HepG2 (cell line): ENCODE measurements around the gene FAM228B. TPM values are rescaled to one million over a fixed set of nuclear protein-coding genes. Genes with fewer than 3 reads are reported as not detected.
"Not testable (repeated sequence)": the region's sequence is repeated elsewhere in the genome, so short reads cannot be mapped to it uniquely, and the experiment has no call there.

Experiments
- ARNT2 ChIP-seq: sonication (generic); formaldehyde crosslinking; IDR thresholded peaks from 2 replicates; pipeline ENCODE4 v1.8.0; 2022; ENCODE audit warnings: mild to moderate bottlenecking, low read depth, missing genetic modification reagents, moderate library complexity
- CC2D1A ChIP-seq: sonication (generic); formaldehyde crosslinking; IDR thresholded peaks from 2 replicates; pipeline ENCODE4 v1.8.1; 2023; ENCODE audit warnings: mild to moderate bottlenecking, missing genetic modification reagents
- DPF2 ChIP-seq: sonication (generic); formaldehyde crosslinking; IDR thresholded peaks from 2 replicates; pipeline ENCODE4 v1.4.0; 2020; ENCODE audit warnings: mild to moderate bottlenecking, low read depth, missing genetic modification reagents, borderline replicate concordance
- JUN ChIP-seq: sonication (generic); formaldehyde crosslinking; IDR thresholded peaks from 2 replicates; pipeline ENCODE4 v1.4.0; 2020; ENCODE audit warnings: mild to moderate bottlenecking, missing genetic modification reagents
- RXRA ChIP-seq: sonication (generic); formaldehyde crosslinking; IDR thresholded peaks from 2 replicates; pipeline ENCODE4 v1.5.1; 2020; ENCODE audit warnings: missing genetic modification reagents
- SAP130 ChIP-seq: IDR thresholded peaks from 2 replicates; pipeline ENCODE4 v1.6.1; 2016; ENCODE audit warnings: low read depth
- SMAD3 ChIP-seq: sonication (generic); formaldehyde crosslinking; IDR thresholded peaks from 2 replicates; pipeline ENCODE4 v1.4.0; 2020; ENCODE audit warnings: missing genetic modification reagents
- ZFX ChIP-seq: sonication (generic); formaldehyde crosslinking; IDR thresholded peaks from 2 replicates; pipeline ENCODE4 v1.4.0; 2020; ENCODE audit warnings: mild to moderate bottlenecking, low read depth, missing genetic modification reagents, moderate library complexity
- ZNF274 ChIP-seq: sonication (generic); formaldehyde crosslinking; IDR thresholded peaks from 2 replicates; pipeline ENCODE4 v1.5.1; 2020; ENCODE audit warnings: mild to moderate bottlenecking, missing genetic modification reagents
- ZNF292 ChIP-seq: sonication (generic); formaldehyde crosslinking; IDR thresholded peaks from 2 replicates; pipeline ENCODE4 v1.8.1; 2022; ENCODE audit warnings: mild to moderate bottlenecking, low read depth, missing genetic modification reagents, borderline replicate concordance
- ZNF724P ChIP-seq: sonication (generic); formaldehyde crosslinking; IDR thresholded peaks from 2 replicates; pipeline ENCODE4 v1.8.0; 2022; ENCODE audit warnings: missing genetic modification reagents, borderline replicate concordance
- polyA plus RNA-seq, 8 experiments: library from polyadenylated mRNA; depleted of rRNA in 3 of 8; stranded (reverse) in 7 of 8; unstranded in 1 of 8; fragments of >200 nt; fragmentation: Illumina TruSeq in 4 of 8; extraction: Trizol in 4 of 8; gene quantifications; 2 replicates each; pipeline versions ENCODE4 v1.2.1 to v1.2.3, GENCODE V29; 2011 to 2016; ENCODE audit warnings: low read depth in 4 of 8, missing spikeins in 1 of 8, mixed read lengths in 1 of 8; ENCODE audit not compliant: insufficient read depth in 1 of 8
- total RNA-seq, 5 experiments: library from RNA; depleted of rRNA; stranded (reverse); fragments of >200 nt; fragmentation: Illumina TruSeq; extraction: Trizol; gene quantifications; 2 replicates each; pipeline ENCODE4 v1.2.3, GENCODE V29; 2016; ENCODE audit warnings: low read depth in 1 of 5
- TF ChIP-seq, protein P1 (sequence below), 2 experiments: sonication (generic) in 1 of 2; formaldehyde crosslinking in 1 of 2; IDR thresholded peaks; 2 replicates each; pipeline versions ENCODE4 v1.4.0 to v1.6.1; 2016 to 2020; ENCODE audit warnings: borderline replicate concordance in 1 of 2, low read depth in 1 of 2, mild to moderate bottlenecking in 1 of 2, missing genetic modification reagents in 1 of 2
- TF ChIP-seq, protein P2 (sequence below): sonication (generic); formaldehyde crosslinking; IDR thresholded peaks from 2 replicates; pipeline ENCODE4 v1.4.0; 2020; ENCODE audit warnings: missing genetic modification reagents
- TF ChIP-seq, protein P3 (sequence below): sonication (generic); formaldehyde crosslinking; IDR thresholded peaks from 2 replicates; pipeline ENCODE4; 2020; ENCODE audit warnings: missing genetic modification reagents, mild to moderate bottlenecking, borderline replicate concordance
- TF ChIP-seq, protein P4 (sequence below): sonication (generic); formaldehyde crosslinking; IDR thresholded peaks from 2 replicates; pipeline ENCODE4 v1.4.0; 2020; ENCODE audit warnings: missing genetic modification reagents, borderline replicate concordance

FAM228B gene
- total and polyA plus RNA-seq, 2 of the 13 experiments (the other 11 are each of a cell fraction or from before 2014, with no cell fraction given) = 0.79 to 1.1 TPM

DNA sequence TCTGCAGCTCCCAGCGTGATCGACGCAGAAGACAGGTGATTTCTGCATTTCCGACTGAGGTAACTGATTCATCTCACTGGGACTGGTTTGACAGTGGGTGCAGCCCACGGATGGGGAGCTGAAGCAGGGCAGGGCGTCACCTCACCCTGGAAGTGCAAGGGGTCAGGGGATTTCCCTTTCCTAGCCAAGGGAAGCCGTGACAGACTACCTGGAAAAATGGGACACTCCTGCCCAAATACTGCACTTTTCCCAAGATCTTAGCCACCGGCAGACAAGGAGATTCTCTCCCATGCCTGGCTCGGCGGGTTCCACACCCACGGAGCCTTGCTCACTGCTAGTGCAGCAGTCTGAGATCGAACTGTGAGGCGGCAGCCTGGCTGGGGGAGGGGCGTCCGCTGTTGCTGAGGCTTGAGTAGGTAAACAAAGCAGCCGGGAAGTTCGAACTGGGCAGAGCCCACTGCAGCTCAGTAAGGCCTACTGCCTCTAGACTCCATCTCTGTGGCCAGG is 28.0 kb upstream of the FAM228B start (continued):
- TF ChIP-seq, protein P1, sequence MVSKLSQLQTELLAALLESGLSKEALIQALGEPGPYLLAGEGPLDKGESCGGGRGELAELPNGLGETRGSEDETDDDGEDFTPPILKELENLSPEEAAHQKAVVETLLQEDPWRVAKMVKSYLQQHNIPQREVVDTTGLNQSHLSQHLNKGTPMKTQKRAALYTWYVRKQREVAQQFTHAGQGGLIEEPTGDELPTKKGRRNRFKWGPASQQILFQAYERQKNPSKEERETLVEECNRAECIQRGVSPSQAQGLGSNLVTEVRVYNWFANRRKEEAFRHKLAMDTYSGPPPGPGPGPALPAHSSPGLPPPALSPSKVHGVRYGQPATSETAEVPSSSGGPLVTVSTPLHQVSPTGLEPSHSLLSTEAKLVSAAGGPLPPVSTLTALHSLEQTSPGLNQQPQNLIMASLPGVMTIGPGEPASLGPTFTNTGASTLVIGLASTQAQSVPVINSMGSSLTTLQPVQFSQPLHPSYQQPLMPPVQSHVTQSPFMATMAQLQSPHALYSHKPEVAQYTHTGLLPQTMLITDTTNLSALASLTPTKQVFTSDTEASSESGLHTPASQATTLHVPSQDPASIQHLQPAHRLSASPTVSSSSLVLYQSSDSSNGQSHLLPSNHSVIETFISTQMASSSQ (IDR thresholded peaks at IDR 0.05; ENCODE audit: low read depth) = not testable (repeated sequence)
- TF ChIP-seq, protein P1 (CRISPR knock-in tag; IDR thresholded peaks at IDR 0.05; ENCODE audit: borderline replicate concordance) = 0 out of 2 replicates have a peak, but pooled peaks have one; percentile 25
- TF ChIP-seq ARNT2 (CRISPR knock-in tag) (0 out of 2 replicates have a peak, but pooled peaks have one; percentile 34), JUN (CRISPR knock-in tag) (peak; percentile 23; the same call in 1 of the 2 replicates), ZFX (CRISPR knock-in tag) (peak; percentile 67), ZNF724P (CRISPR knock-in tag) (peak; percentile 73; the same call in 1 of the 2 replicates), RXRA (CRISPR knock-in tag) (0 out of 2 replicates have a peak, but pooled peaks have one; percentile 21), SAP130 (peak; percentile 67), CC2D1A (0 out of 2 replicates have a peak, but pooled peaks have one; percentile 38), SMAD3 (CRISPR knock-in tag) (0 out of 2 replicates have a peak, but pooled peaks have one; percentile 12), DPF2 (CRISPR knock-in tag) (peak; percentile 7; the same call in 1 of the 2 replicates), ZNF274 (CRISPR knock-in tag) (peak; percentile 79; the same call in 1 of the 2 replicates), ZNF292 (CRISPR knock-in tag) (peak; percentile 92; the same call in 1 of the 2 replicates)
- TF ChIP-seq, protein P2, sequence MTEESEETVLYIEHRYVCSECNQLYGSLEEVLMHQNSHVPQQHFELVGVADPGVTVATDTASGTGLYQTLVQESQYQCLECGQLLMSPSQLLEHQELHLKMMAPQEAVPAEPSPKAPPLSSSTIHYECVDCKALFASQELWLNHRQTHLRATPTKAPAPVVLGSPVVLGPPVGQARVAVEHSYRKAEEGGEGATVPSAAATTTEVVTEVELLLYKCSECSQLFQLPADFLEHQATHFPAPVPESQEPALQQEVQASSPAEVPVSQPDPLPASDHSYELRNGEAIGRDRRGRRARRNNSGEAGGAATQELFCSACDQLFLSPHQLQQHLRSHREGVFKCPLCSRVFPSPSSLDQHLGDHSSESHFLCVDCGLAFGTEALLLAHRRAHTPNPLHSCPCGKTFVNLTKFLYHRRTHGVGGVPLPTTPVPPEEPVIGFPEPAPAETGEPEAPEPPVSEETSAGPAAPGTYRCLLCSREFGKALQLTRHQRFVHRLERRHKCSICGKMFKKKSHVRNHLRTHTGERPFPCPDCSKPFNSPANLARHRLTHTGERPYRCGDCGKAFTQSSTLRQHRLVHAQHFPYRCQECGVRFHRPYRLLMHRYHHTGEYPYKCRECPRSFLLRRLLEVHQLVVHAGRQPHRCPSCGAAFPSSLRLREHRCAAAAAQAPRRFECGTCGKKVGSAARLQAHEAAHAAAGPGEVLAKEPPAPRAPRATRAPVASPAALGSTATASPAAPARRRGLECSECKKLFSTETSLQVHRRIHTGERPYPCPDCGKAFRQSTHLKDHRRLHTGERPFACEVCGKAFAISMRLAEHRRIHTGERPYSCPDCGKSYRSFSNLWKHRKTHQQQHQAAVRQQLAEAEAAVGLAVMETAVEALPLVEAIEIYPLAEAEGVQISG (CRISPR knock-in tag) = peak; percentile 57; the same call in 1 of the 2 replicates
- TF ChIP-seq, protein P3, sequence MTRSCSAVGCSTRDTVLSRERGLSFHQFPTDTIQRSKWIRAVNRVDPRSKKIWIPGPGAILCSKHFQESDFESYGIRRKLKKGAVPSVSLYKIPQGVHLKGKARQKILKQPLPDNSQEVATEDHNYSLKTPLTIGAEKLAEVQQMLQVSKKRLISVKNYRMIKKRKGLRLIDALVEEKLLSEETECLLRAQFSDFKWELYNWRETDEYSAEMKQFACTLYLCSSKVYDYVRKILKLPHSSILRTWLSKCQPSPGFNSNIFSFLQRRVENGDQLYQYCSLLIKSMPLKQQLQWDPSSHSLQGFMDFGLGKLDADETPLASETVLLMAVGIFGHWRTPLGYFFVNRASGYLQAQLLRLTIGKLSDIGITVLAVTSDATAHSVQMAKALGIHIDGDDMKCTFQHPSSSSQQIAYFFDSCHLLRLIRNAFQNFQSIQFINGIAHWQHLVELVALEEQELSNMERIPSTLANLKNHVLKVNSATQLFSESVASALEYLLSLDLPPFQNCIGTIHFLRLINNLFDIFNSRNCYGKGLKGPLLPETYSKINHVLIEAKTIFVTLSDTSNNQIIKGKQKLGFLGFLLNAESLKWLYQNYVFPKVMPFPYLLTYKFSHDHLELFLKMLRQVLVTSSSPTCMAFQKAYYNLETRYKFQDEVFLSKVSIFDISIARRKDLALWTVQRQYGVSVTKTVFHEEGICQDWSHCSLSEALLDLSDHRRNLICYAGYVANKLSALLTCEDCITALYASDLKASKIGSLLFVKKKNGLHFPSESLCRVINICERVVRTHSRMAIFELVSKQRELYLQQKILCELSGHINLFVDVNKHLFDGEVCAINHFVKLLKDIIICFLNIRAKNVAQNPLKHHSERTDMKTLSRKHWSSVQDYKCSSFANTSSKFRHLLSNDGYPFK = peak; percentile 67; the same call in 1 of the 2 replicates
- TF ChIP-seq, protein P4, sequence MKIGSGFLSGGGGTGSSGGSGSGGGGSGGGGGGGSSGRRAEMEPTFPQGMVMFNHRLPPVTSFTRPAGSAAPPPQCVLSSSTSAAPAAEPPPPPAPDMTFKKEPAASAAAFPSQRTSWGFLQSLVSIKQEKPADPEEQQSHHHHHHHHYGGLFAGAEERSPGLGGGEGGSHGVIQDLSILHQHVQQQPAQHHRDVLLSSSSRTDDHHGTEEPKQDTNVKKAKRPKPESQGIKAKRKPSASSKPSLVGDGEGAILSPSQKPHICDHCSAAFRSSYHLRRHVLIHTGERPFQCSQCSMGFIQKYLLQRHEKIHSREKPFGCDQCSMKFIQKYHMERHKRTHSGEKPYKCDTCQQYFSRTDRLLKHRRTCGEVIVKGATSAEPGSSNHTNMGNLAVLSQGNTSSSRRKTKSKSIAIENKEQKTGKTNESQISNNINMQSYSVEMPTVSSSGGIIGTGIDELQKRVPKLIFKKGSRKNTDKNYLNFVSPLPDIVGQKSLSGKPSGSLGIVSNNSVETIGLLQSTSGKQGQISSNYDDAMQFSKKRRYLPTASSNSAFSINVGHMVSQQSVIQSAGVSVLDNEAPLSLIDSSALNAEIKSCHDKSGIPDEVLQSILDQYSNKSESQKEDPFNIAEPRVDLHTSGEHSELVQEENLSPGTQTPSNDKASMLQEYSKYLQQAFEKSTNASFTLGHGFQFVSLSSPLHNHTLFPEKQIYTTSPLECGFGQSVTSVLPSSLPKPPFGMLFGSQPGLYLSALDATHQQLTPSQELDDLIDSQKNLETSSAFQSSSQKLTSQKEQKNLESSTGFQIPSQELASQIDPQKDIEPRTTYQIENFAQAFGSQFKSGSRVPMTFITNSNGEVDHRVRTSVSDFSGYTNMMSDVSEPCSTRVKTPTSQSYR (CRISPR knock-in tag) = peak; percentile 98
